Measurements from ENCODE around the gene TAGLN. TPM values are rescaled to one million over a fixed set of nuclear protein-coding genes. Genes with fewer than 3 reads are reported as not detected.

The TAGLN gene
- total and polyA plus RNA-seq, 4 donors = 4,857 to 13,815 (median 11,407) TPM

DNA sequence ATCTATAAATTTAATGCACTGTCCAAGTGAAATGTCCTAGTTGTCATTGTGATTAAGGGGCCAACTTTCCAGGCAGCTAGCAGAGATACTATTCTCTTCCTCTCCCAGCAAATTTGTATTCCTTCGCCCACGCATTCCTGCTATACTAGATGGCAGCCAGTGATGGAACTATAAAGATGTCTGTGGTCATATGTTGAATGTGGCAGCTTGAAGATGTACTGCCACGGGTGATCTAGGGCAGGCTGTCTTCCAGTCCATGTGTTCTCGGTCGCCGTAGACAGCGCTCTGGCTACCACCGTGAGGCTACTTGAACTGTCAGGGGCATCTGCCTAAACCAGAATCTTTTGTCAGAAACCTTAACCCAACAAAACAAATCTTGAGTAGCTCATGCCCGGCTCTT, 29.0 kb upstream of the TAGLN start:
- no peaks in the 10 kb centered on the region for H3K9me3 ChIP-seq (ENCODE audit: control insufficient read depth, low read length)
- no peak overlapping the region for H3K27ac ChIP-seq (ENCODE audit: low read depth in 1 of 2, low read length in 2 of 2)
- DNase-seq (no peak), ATAC-seq (ENCODE audit: low FRiP score) (no peak)
- 71% methylated on average over 9 of the region's 9 CpGs for WGBS, 2 donors
- peaks cover 0 to 1% of the 10 kb centered on the region in 2 donors for H3K4me1 ChIP-seq (ENCODE audit: control insufficient read depth in 1 of 2, insufficient read depth in 2 of 2, low read length in 2 of 2)
- H3K27me3 ChIP-seq (ENCODE audit: control insufficient read depth in 1 of 2, insufficient read depth in 2 of 2, low read length in 1 of 2) = no peaks in the 10 kb centered on the region
- H3K4me3 ChIP-seq (ENCODE audit: low read length in 2 of 2) = no peak overlapping the region
- intact Hi-C loops (cut with DNase I) = no loop called here
- H3K36me3 ChIP-seq (ENCODE audit: control insufficient read depth in 1 of 2, insufficient read depth in 2 of 2, low read length in 1 of 2) = no peaks in the 10 kb centered on the region

DNA sequence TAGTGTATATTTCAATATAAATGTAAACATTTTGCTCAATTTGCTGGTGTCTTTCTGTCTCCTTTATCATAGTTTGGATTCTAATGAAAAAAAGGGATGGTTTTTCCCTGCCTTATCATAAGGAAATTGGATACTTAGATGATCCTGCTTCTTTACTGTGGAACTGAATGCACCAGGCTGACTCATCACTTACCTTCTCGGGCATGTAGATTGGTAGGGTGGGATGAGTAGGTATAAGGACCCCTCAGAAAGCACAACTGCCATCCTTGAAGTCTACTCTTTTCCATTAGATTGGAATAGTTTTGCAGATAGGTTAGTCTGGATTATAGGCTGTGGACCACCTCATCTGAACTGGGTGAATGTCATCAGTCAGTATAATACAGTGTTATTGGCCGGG, 28.2 kb upstream of the TAGLN start:
- H3K27ac ChIP-seq (ENCODE audit: low read depth in 1 of 2, low read length in 2 of 2) = no peak overlapping the region
- no peak for DNase-seq
- H3K4me3 ChIP-seq (ENCODE audit: low read length in 2 of 2) = no peak overlapping the region
- H3K4me1 ChIP-seq (ENCODE audit: control insufficient read depth in 1 of 2, insufficient read depth in 2 of 2, low read length in 2 of 2) = no peaks in the 10 kb centered on the region
- intact Hi-C loops (cut with DNase I) = no loop called here
- no peaks in the 10 kb centered on the region for H3K27me3 ChIP-seq (ENCODE audit: control insufficient read depth in 1 of 2, insufficient read depth in 2 of 2, low read length in 1 of 2)
- H3K9me3 ChIP-seq (ENCODE audit: control insufficient read depth, low read length) = no peaks in the 10 kb centered on the region
- H3K36me3 ChIP-seq (ENCODE audit: control insufficient read depth in 1 of 2, insufficient read depth in 2 of 2, low read length in 1 of 2) = no peaks in the 10 kb centered on the region
- WGBS, 2 donors = 84 to 92% methylated on average over 2 of the region's 2 CpGs
- no peak for ATAC-seq (ENCODE audit: low FRiP score)

DNA sequence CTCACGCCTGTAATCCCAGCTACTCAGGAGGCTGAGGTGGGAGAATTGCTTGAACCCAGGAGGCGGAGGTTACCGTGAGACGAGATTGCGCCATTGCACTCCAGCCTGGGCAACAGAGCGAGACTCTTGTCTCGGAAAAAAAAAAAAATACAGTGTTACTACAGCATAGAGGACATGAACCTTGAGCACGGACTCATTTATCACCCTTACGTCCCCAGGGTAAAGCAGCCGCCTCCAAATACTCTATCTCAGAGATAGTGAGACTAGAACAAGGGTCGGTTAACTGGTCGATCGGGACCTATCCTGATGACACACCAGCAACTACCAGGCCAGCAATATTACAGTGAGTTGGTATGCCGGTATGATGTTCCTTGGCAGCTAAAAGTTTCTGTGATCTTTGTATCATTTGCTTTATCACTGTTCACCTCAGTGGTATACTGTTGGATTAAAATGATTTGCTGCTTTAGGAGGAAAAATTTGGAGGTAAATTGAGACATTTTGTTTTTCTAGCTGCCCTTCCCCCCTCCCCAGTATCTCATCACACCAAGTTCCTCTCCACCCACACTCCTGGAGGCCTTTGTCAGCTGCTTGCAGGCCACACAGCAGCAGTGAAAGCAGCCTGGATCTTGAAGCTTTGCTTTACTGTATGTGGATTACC, 27.6 kb upstream of the TAGLN start:
- WGBS, 2 donors = 70 to 74% methylated on average over 14 of the region's 14 CpGs
- intact Hi-C loops (cut with DNase I) = no loop called here
- H3K9me3 ChIP-seq (ENCODE audit: control insufficient read depth, low read length) = no peaks in the 10 kb centered on the region
- ATAC-seq (ENCODE audit: low FRiP score) (peak; percentile 42), DNase-seq (no peak)
- H3K27ac ChIP-seq (ENCODE audit: low read depth in 1 of 2, low read length in 2 of 2) = no peak overlapping the region
- no peaks in the 10 kb centered on the region for H3K36me3 ChIP-seq (ENCODE audit: control insufficient read depth in 1 of 2, insufficient read depth in 2 of 2, low read length in 1 of 2)
- H3K4me3 ChIP-seq (ENCODE audit: low read length in 2 of 2) = no peak overlapping the region
- no peaks in the 10 kb centered on the region for H3K4me1 ChIP-seq (ENCODE audit: control insufficient read depth in 1 of 2, insufficient read depth in 2 of 2, low read length in 2 of 2)
- H3K27me3 ChIP-seq (ENCODE audit: control insufficient read depth in 1 of 2, insufficient read depth in 2 of 2, low read length in 1 of 2) = no peaks in the 10 kb centered on the region

DNA sequence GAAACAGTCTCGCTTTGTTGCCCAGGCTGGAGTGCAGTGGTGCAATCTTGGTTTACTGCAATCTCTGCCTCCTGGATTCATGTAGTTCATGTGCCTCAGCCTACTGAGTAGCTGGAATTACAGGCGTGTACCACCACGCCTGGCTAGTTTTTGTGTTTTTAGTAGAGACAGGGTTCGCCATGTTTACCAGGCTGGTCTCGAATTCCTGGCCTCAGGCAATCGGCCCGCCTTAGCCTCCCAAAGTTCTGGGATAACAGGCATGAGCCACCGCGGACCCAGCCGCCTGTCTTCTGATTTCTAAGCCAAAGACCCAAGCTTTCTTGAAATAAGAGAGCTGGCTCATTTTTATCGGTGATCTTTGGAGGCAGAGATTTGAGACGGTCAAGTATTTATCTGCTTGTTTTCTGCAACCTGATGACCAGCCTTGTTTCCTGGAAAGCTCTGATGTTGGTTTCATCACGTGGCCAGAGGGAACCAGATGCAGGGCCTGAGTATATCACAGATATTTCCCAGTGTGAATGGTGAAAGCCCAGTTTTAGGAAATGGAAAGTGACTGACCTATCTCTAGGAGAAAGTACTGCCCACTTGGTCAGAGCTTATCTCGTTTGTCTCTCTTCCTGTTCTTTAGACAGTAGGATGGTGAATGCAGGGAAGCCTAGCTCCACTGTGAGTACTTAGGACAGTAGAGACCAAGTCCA, 26.3 kb upstream of the TAGLN start:
- intact Hi-C loops (cut with DNase I) = no loop called here
- Histone ChIP-seq H3K27me3 (ENCODE audit: control insufficient read depth in 1 of 2, insufficient read depth in 2 of 2, low read length in 1 of 2) (no peaks in the 10 kb centered on the region), H3K9me3 (ENCODE audit: control insufficient read depth, low read length) (no peaks in the 10 kb centered on the region), H3K27ac (ENCODE audit: low read depth in 1 of 2, low read length in 2 of 2) (no peak overlapping the region), H3K4me1 (ENCODE audit: control insufficient read depth in 1 of 2, insufficient read depth in 2 of 2, low read length in 2 of 2) (no peaks in the 10 kb centered on the region), H3K4me3 (ENCODE audit: low read length in 2 of 2) (no peak overlapping the region), H3K36me3 (ENCODE audit: control insufficient read depth in 1 of 2, insufficient read depth in 2 of 2, low read length in 1 of 2) (no peaks in the 10 kb centered on the region)
- 70 to 75% methylated on average over 14 of the region's 14 CpGs for WGBS, 2 donors
- ATAC-seq (ENCODE audit: low FRiP score) (peak; percentile 23), DNase-seq (no peak)

DNA sequence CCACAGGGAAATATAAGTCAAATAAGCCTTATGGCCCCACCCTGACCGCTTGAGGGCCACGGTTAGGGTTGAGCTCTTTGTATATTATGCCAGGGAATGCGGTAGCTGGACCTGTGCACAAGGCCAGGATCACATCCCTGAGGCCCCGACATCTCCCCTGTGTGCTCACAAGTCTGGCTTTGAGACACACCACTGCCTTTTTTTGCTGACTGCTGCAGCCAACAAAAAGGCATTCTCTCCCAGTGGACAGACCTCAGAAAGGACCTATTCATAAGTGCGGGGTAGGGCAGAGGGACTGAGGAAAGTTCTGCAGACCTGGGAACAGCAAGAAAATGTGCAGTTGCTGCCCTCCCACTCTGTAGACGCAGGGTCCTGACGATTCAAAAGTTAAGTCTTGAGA, 24.1 kb upstream of the TAGLN start:
- 57 to 62% methylated on average over 7 of the region's 7 CpGs for WGBS, 2 donors
- no peak for DNase-seq
- Histone ChIP-seq H3K4me3 (ENCODE audit: low read length in 2 of 2) (no peak overlapping the region), H3K4me1 (ENCODE audit: control insufficient read depth in 1 of 2, insufficient read depth in 2 of 2, low read length in 2 of 2) (peaks cover 0 to 3% of the 10 kb centered on the region in 2 donors), H3K27ac (ENCODE audit: low read depth in 1 of 2, low read length in 2 of 2) (no peak overlapping the region), H3K27me3 (ENCODE audit: control insufficient read depth in 1 of 2, insufficient read depth in 2 of 2, low read length in 1 of 2) (no peaks in the 10 kb centered on the region), H3K36me3 (ENCODE audit: control insufficient read depth in 1 of 2, insufficient read depth in 2 of 2, low read length in 1 of 2) (no peaks in the 10 kb centered on the region), H3K9me3 (ENCODE audit: control insufficient read depth, low read length) (no peaks in the 10 kb centered on the region)
- no peak for ATAC-seq (ENCODE audit: low FRiP score)
- intact Hi-C loops (cut with DNase I) = no loop called here

DNA sequence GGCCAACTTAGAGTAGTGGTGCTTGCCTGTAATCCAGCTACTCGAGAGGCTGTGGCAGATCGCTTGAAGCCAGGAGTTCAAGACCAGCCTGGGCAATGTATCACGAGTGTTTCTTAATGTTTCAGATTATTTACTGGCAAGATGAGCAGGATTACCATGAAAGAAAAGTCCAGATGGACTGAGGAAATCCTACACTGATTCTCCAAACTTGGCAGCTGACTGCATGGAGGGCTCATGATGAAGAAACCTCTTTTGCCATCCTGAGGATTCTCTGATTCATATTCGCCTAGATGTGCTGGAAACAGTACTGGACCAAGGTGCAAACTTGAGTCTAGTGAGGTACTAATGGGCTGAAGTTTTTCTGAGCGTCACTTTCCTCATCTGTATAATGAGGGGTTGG, 23.4 kb upstream of the TAGLN start:
- intact Hi-C loops (cut with DNase I) = no loop called here
- no peak overlapping the region for H3K4me3 ChIP-seq (ENCODE audit: low read length in 2 of 2)
- DNase-seq (no peak), ATAC-seq (ENCODE audit: low FRiP score) (no peak)
- 84 to 85% methylated on average over 5 of the region's 5 CpGs for WGBS, 2 donors
- H3K9me3 ChIP-seq (ENCODE audit: control insufficient read depth, low read length) = no peaks in the 10 kb centered on the region
- H3K27ac ChIP-seq (ENCODE audit: low read depth in 1 of 2, low read length in 2 of 2) = no peak overlapping the region
- no peaks in the 10 kb centered on the region for H3K27me3 ChIP-seq (ENCODE audit: control insufficient read depth in 1 of 2, insufficient read depth in 2 of 2, low read length in 1 of 2)
- H3K36me3 ChIP-seq (ENCODE audit: control insufficient read depth in 1 of 2, insufficient read depth in 2 of 2, low read length in 1 of 2) = no peaks in the 10 kb centered on the region
- H3K4me1 ChIP-seq (ENCODE audit: control insufficient read depth in 1 of 2, insufficient read depth in 2 of 2, low read length in 2 of 2) = peaks cover 0 to 3% of the 10 kb centered on the region in 2 donors

DNA sequence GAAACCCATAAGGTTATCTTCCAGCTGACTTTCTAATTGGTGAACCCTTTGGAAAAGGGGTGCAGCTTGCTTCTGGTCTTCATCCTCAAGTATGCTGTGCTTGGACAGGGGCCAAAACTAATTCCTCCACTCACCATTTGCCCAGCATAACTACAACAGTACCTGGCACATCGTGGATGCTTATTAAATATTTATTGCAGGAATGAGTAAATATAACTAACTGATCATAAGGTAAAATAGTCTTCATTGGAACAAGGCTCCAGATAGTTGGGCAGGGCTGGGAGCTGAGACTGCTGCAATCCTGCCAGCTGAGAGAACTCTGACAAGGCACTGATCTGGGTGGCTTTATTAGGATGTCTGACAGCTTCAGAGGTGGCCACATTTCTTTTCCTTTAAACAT, 23.0 kb upstream of the TAGLN start:
- ATAC-seq (ENCODE audit: low FRiP score) = no peak
- H3K27ac ChIP-seq (ENCODE audit: low read depth in 1 of 2, low read length in 2 of 2) = no peak overlapping the region
- no peak overlapping the region for H3K4me3 ChIP-seq (ENCODE audit: low read length in 2 of 2)
- WGBS, 2 donors = 11 to 12% methylated on average over 1 of the region's 1 CpG
- H3K9me3 ChIP-seq (ENCODE audit: control insufficient read depth, low read length) = no peaks in the 10 kb centered on the region
- DNase-seq = no peak
- H3K4me1 ChIP-seq (ENCODE audit: control insufficient read depth in 1 of 2, insufficient read depth in 2 of 2, low read length in 2 of 2) = peaks cover 0 to 3% of the 10 kb centered on the region in 2 donors
- no peaks in the 10 kb centered on the region for H3K36me3 ChIP-seq (ENCODE audit: control insufficient read depth in 1 of 2, insufficient read depth in 2 of 2, low read length in 1 of 2)
- H3K27me3 ChIP-seq (ENCODE audit: control insufficient read depth in 1 of 2, insufficient read depth in 2 of 2, low read length in 1 of 2) = no peaks in the 10 kb centered on the region
- intact Hi-C loops (cut with DNase I) = no loop called here

DNA sequence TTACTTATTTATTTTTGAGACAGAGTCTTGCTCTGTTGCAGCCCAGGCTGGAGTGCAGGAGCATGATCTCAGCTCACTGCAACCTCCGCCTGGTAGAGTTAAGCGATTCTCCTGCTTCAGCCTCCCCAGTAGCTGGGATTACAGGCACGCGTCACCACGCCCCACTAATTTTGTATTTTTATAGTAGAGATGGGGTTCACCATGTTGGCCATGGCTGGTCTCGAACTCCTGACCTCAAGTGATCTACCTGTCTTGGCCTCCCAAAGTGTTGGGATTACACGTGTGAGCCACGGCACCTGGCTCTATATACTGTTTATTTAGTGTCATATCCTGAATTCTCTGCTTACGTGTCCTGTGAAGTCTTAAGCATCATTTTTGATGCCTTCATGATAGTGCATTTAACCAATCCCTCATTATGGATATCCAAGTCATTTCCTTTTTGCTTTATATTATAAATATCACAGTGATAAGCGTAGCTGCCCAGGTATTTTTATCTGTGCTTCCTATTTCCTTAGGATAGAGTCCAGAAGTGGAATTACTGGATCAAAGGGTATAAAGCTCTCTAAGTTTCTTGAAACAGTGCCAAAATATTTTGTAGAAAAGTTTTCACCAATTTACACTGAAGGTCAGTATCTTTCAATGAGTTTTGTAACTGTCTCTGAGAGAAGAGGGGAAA, 21.5 kb upstream of the TAGLN start:
- peaks cover 0 to 3% of the 10 kb centered on the region in 2 donors for H3K4me1 ChIP-seq (ENCODE audit: control insufficient read depth in 1 of 2, insufficient read depth in 2 of 2, low read length in 2 of 2)
- ATAC-seq (ENCODE audit: low FRiP score) = no peak
- H3K27me3 ChIP-seq (ENCODE audit: control insufficient read depth in 1 of 2, insufficient read depth in 2 of 2, low read length in 1 of 2) = no peaks in the 10 kb centered on the region
- intact Hi-C loops (cut with DNase I) = loop anchor here in 1 of 2 donors (2.0 kb wide), 1 partner anchor 33 kb away; the partner anchor contains the start of gene PAFAH1B2
- WGBS, 2 donors = 75 to 76% methylated on average over 10 of the region's 10 CpGs
- peak overlapping the region in 1 of 2 donors; percentile 20 for H3K4me3 ChIP-seq (ENCODE audit: low read length in 2 of 2)
- no peak for DNase-seq
- no peaks in the 10 kb centered on the region for H3K36me3 ChIP-seq (ENCODE audit: control insufficient read depth in 1 of 2, insufficient read depth in 2 of 2, low read length in 1 of 2)
- H3K27ac ChIP-seq (ENCODE audit: low read depth in 1 of 2, low read length in 2 of 2) = no peak overlapping the region
- no peaks in the 10 kb centered on the region for H3K9me3 ChIP-seq (ENCODE audit: control insufficient read depth, low read length)
